HG03520 (cell line): ENCODE data around the gene KIAA0930.

Source experiments
- ATAC-seq: cut with Tn5 transposase; IDR thresholded peaks from one replicate; pipeline ENCODE4 v1.9.1; 2021; ENCODE audit warnings: mild to moderate bottlenecking, moderate library complexity; ENCODE audit not compliant: unreplicated experiment

KIAA0930 gene

GRCh38 chr22:45154383-45154782, 86.3 kb downstream of the KIAA0930 start:
- no peak for ATAC-seq

- no peak for ATAC-seq
Measured at GRCh38 chr22:45151503-45151902, 89.2 kb downstream of the KIAA0930 start.

DNA sequence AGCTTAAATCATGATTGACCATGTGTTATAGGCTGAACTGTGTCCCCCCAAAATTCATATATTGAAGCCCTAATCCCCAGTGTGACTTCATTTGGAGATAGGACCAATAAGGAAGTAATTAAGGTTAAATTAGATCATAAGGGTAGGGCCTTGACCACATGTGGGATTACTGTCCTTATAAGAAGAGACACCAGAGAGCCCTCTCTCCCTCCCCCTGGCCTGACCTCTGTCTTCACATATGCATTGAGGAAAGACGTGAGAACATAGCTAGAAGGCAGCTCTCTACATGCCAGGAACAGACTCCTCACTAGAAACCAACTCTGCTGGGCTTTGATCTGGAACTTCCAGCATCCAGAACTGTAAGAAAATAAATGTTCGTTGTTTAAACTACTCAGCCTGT, 90.6 kb downstream of the KIAA0930 start:
- ATAC-seq, result no peak

- ATAC-seq, result no peak
Measured at GRCh38 chr22:45149671-45150070, 91.0 kb downstream of the KIAA0930 start.

GRCh38 chr22:45144916-45145315, 95.8 kb downstream of the KIAA0930 start:
- no peak for ATAC-seq

- ATAC-seq, result no peak
Measured at GRCh38 chr22:45142376-45142775, 98.3 kb downstream of the KIAA0930 start.
